HG02798 (cell line): ENCODE results near the gene MARCHF2.
A peak's percentile ranks its signal among the peaks of the same experiment; 100 is the strongest.

Experiments
- ATAC-seq: cut with Tn5 transposase; IDR thresholded peaks from one replicate; pipeline ENCODE4 v1.9.1; 2021; ENCODE audit warnings: mild to moderate bottlenecking; ENCODE audit not compliant: unreplicated experiment, poor library complexity

Gene MARCHF2

DNA sequence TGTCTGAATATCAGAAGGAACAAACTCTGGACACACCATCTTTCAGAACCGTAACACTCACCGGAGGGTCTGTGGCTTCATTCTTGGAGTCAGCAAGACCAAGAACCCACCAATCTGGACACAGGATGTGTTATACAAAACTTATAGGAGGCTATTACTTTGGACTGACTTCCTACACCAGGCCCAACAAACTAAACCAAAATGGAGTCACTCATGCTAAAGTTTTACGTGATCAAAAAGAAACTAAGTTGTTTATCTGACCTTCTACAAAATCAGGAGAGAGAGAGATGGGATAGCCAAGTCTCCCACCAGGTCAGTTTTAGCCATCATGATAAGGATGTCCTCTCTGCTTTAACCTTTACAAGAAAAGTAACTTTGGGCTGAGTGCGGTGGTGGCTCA lies 26.1 kb upstream of the MARCHF2 start:
- no peak for ATAC-seq

DNA sequence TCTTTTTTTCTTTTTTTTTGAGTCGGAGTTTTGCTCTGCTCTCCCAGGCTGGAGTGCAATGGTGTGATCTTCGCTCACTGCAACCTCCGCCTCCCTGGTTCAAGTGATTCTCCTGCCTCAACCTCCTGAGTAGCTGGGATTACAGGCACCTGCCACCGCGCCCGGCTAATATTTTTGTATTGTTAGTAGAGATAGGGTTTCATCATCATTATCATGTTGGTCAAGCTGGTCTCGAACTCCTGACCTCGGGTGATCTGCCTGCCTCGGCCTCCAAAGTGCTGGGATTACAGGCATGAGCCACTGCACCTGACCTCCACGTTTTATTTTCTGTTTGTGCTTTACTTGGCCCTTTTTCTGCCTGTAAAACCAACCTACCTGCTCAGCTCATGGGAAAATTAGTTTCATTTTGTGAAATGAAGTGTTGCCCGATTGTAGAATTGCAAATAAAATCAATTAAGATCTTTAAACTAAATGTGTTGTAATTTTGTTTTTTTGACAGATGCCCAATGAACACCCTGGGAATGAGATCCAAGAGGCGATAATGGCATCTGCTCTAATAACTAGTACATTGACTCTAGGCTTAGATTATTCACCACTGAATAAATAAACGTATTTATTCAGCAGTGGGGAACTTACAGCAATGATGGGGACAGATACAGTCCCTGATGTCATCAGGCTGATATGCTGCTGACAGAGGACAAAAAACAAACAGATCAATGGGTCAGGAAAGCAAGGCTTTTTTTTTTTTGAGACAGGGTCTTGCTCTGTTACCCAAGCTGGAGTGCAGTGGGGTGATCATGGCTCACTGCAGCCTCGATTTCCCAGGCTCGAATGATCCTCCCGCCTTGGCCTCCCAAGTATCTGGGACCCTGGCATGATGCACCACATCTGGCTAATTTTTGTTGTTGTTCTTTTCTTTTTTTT lies 25.2 kb upstream of the MARCHF2 start:
- ATAC-seq = no peak

- no peak for ATAC-seq
These were observed 24.5 kb upstream of the MARCHF2 start for GRCh38 chr19:8388612-8388958.

- ATAC-seq = peak; percentile 95
These were observed 23.1 kb upstream of the MARCHF2 start, which contains the start of gene RAB11B for GRCh38 chr19:8389891-8390616. RAB11B (plus strand) TSS chr19:8390360; CDS start chr19:8390417, 57 bp downstream.

GRCh38 chr19:8390617-8390981 lies 22.5 kb upstream of the MARCHF2 start:
- ATAC-seq = peak; percentile 40

DNA sequence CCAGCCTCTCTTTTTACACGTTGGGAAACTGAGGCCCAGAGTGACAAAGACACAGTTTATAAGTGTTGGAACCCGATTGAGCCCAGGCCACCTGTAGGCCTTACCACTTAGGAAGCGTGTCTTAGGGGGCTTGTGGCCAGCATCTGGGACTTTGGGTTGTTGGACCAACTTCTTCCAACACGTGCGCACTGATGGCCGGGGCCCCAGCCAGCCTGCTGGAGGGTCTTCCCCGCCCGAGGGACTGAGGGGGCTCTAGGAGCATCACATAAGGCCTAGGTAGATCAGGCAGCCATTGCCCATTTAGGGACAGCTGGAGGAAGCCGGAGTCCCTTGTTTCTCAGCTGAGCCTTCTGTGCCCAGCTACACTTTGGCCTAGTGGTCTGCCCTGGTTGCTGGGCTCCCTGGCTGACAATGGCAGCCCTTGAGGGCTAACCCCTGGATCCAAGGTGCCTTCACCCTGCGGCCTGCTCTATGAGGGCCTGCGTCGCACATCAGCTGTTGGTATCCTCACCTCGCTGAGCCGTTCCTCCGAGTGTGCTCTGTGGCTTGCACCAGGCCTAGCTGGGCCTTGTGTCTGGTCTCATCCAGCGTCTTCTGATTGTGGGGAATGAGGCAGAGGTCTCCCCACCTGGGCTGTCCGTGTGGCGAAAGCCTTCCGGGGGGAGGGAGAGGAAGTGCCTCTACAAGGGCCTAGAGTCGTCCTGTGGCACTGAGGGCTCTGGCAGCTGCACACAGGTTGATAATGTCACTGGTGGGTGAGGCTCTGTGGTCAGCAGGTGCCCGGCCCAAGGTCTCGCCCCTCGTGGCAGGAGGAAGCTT lies 21.7 kb upstream of the MARCHF2 start:
- ATAC-seq = no peak

DNA sequence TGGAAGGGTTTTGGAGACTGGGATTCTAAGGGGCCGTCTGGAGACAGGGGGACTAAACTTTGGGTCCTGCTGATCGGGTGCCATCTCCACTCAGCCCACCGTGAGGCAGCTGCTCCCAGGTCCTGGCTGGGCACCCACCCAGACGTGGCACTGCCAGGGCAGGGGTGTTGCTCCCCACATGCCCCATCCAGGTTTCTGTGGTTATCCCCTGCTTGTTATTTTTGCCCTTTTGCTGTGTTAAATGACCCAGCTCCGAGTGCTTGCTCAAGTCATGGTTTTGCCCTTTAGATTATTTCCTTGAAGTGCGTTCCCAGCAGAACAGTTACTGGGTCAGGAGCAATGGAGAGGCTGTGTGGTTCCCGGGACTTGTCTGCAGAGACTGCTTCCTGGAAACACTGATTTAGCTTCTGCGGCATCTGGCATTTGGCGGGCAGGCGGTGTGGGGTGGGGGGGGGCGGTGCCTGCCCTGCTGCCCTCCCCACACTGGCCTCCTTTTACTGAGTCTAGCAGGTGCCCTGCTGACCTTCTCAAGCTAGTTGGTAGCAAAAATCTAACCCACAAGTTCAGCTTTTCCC lies 21.0 kb upstream of the MARCHF2 start:
- no peak for ATAC-seq

- ATAC-seq = no peak
These were observed 19.8 kb upstream of the MARCHF2 start for GRCh38 chr19:8393192-8393870.

DNA sequence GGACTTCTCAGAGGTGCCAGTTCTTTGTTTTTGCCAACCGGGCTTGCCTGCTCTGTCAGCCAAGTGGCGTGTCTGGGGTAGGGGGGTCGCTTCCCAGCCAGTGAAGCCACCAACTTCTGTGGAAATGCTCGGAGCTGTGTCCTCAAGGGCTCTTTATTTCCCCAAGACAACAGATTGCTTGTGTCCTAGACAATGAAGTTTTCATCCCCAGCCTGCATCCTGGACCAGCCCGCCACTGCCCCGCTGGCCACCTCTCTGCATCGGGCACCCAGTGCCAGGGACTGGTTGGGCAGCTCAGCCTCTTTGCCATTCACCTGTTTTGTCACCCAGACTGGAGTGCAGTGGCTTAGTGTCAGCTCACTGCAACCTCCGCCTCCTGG lies 19.2 kb upstream of the MARCHF2 start:
- no peak for ATAC-seq

GRCh38 chr19:8395621-8396082 lies 17.5 kb upstream of the MARCHF2 start:
- ATAC-seq = no peak

DNA sequence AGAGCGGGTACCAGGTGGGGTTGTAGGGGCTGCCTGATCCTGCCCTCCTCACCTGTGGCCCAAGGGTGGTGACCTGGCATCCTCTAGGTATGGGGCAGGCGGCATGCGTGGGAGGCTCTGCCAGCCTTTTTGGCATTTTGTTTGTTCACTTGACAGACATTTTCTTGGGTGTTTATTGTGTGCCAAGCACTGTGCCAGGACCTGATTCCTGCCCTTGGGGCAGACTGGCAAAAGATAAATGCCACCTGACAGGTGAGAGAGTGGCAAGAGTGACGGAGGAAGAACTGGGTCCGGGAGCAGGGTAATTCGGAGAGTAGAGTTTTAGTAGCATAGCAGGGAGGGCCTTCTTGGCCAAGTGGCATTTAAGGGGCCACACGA lies 16.9 kb upstream of the MARCHF2 start:
- no peak for ATAC-seq

- ATAC-seq = peak; percentile 48
These were observed 16.4 kb upstream of the MARCHF2 start for GRCh38 chr19:8396563-8397203.

GRCh38 chr19:8397271-8397670 lies 15.8 kb upstream of the MARCHF2 start:
- ATAC-seq = no peak

DNA sequence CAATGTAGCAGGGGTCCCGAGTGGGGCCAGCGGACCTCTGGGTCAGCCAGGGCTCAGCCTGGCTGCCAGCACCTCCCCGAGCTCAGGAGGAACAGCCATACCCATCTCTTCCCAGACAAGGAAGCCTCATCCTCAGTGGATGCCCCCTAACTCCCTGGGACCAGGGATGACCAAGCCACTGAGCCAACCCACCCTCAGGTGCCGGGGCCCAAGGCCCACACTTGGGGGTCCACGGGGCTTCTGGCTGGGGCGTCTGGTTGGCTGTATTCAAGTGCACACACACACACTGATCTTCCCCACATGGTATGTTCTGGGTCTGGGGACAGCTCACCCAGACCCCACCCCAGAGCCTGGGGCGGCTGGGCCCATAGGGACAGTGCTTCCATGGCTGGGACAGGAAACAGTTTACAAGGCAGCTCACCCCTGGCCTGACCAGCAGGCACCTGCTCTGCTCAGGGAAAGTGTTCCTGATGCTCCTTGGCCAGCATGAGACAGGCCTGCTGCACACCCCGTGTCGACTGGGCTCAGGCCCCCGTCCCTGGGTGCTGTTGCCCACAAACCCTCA lies 15.3 kb upstream of the MARCHF2 start:
- no peak for ATAC-seq

- no peak for ATAC-seq
These were observed 14.8 kb upstream of the MARCHF2 start for GRCh38 chr19:8398311-8398771.

DNA sequence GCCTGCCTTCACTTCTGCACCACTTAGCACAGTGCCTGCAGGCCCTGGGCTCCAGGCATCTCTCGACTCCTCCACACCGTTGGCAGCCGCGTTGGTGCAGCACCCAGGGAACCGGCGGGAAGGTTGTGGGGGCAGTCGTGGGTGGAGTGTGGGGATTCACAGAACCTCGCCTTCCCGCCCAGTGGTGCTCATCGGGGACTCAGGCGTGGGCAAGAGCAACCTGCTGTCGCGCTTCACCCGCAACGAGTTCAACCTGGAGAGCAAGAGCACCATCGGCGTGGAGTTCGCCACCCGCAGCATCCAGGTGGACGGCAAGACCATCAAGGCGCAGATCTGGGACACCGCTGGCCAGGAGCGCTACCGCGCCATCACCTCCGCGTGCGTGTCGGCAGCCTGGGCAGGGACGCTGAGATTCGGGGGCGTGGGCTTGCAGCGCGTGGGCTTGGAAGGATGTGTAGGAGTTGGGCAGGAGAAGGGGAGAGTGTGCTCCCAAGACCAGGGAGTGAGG lies 13.4 kb upstream of the MARCHF2 start:
- no peak for ATAC-seq

DNA sequence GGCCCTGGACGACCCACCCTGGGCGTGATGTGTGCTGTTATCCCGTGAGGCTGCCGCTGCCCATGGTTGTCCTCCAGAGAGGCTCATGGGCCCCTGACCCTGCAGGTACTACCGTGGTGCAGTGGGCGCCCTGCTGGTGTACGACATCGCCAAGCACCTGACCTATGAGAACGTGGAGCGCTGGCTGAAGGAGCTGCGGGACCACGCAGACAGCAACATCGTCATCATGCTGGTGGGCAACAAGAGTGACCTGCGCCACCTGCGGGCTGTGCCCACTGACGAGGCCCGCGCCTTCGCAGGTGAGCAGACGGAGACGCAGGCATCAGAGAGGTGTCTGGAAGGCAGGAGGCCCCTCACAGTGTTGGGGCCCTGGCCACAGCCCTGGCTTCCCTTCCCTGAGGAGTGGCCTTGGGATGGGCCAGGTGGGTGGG lies 11.1 kb upstream of the MARCHF2 start:
- no peak for ATAC-seq

DNA sequence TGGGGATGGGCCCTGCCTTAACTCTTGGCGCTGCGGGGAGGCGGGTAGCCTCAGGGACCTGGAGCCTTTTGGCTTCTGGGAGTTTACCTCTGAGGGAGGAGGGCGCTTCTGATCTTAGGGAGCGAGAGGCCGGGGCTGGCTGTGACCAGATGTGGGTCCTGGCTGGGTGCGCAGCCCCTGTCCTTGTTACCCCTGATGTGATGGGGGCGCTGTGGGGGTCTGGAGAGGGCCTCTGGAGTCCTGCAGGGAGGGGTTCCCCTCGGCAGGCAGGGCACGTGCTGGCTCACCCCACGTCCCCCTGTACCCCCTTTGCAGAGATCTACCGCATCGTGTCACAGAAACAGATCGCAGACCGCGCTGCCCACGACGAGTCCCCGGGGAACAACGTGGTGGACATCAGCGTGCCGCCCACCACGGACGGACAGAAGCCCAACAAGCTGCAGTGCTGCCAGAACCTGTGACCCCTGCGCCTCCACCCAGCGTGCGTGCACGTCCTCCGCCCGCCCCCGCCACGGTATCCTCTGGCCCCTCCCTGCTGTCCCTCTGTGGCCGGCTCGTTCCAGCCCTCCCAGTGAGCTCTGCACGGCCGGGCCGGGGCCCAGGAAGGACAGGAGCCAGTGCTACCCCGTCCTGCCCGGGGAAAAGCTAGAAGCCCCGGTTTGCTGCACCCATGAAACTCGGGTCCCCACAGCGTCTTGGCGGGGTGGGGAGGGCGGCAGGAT lies 9.8 kb upstream of the MARCHF2 start:
- no peak for ATAC-seq
